Neural cell (in vitro differentiated cells): Measurements from ENCODE around the gene SLC4A4.

Experiments
- CTCF ChIP-seq: fragments of 450-650 bp; IDR thresholded peaks from 2 replicates; pipeline ENCODE4 v1.5.1; 2014; ENCODE audit warnings: antibody characterized with exemption, mild to moderate bottlenecking, moderate library complexity; ENCODE audit not compliant: poor library complexity, severe bottlenecking
- EP300 ChIP-seq: fragments of 450-650 bp; conservative IDR thresholded peaks from 2 replicates; pipeline ENCODE4 v1.6.1; 2014; ENCODE audit warnings: antibody characterized with exemption, mild to moderate bottlenecking, moderate library complexity; ENCODE audit not compliant: poor library complexity, severe bottlenecking
- EZH2 ChIP-seq: fragments of 200-600, 300-800 bp; shearing (Covaris generic), sonication (generic); IDR thresholded peaks from 2 replicates; pipeline ENCODE4 v1.6.1; 2014; ENCODE audit warnings: antibody characterized with exemption, low read length, borderline replicate concordance, mild to moderate bottlenecking; ENCODE audit not compliant: insufficient read depth, poor library complexity, severe bottlenecking
- MXI1 ChIP-seq: fragments of 450-650 bp; conservative IDR thresholded peaks from 2 replicates; pipeline ENCODE4 v1.6.1; 2014; ENCODE audit warnings: antibody characterized with exemption, mild to moderate bottlenecking; ENCODE audit not compliant: poor library complexity, severe bottlenecking
- POLR2AphosphoS5 ChIP-seq: IDR thresholded peaks from 2 replicates; pipeline ENCODE4 v1.6.1; 2012
- RAD21 ChIP-seq: fragments of 450-650 bp; conservative IDR thresholded peaks from 2 replicates; pipeline ENCODE4 v1.6.1; 2014; ENCODE audit warnings: antibody characterized with exemption, mild to moderate bottlenecking, moderate library complexity
- SMC3 ChIP-seq: fragments of 450-650 bp; conservative IDR thresholded peaks from 2 replicates; pipeline ENCODE4 v1.6.1; 2014; ENCODE audit warnings: antibody characterized with exemption, mild to moderate bottlenecking, moderate library complexity; ENCODE audit not compliant: poor library complexity
- TAF1 ChIP-seq: IDR thresholded peaks from 2 replicates; pipeline ENCODE4 v1.6.1; 2012; ENCODE audit warnings: low read depth
- TF ChIP-seq, protein P1 (sequence below): IDR thresholded peaks from 2 replicates; pipeline ENCODE4 v1.6.1; 2012; ENCODE audit warnings: borderline replicate concordance

DNA sequence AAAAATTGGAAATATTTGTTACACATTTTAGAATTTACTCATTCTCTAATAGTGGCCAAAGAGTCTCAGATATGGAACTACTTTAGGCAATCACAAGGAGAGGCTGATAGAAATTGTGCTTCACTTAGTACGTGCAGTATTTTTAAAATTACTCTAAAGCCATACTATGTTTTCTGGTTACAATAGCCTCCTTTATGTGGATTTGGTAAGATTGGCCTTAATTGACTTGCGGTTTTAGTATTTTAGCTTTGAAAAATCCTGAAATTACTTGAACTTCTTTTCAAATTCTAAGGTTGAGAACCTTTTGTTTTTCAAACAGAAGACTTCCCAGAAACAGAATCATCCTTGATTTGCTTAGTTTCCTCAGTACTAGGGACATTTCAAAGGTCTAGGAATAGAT lies 215.2 kb downstream of the SLC4A4 start:
- TF ChIP-seq CTCF (no peak), EZH2 (no peak), POLR2AphosphoS5 (no peak), EP300 (no peak), MXI1 (no peak), TAF1 (no peak), SMC3 (no peak), RAD21 (no peak)
- TF ChIP-seq, protein P1, sequence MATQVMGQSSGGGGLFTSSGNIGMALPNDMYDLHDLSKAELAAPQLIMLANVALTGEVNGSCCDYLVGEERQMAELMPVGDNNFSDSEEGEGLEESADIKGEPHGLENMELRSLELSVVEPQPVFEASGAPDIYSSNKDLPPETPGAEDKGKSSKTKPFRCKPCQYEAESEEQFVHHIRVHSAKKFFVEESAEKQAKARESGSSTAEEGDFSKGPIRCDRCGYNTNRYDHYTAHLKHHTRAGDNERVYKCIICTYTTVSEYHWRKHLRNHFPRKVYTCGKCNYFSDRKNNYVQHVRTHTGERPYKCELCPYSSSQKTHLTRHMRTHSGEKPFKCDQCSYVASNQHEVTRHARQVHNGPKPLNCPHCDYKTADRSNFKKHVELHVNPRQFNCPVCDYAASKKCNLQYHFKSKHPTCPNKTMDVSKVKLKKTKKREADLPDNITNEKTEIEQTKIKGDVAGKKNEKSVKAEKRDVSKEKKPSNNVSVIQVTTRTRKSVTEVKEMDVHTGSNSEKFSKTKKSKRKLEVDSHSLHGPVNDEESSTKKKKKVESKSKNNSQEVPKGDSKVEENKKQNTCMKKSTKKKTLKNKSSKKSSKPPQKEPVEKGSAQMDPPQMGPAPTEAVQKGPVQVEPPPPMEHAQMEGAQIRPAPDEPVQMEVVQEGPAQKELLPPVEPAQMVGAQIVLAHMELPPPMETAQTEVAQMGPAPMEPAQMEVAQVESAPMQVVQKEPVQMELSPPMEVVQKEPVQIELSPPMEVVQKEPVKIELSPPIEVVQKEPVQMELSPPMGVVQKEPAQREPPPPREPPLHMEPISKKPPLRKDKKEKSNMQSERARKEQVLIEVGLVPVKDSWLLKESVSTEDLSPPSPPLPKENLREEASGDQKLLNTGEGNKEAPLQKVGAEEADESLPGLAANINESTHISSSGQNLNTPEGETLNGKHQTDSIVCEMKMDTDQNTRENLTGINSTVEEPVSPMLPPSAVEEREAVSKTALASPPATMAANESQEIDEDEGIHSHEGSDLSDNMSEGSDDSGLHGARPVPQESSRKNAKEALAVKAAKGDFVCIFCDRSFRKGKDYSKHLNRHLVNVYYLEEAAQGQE, result no peak
